GM19452 (cell line): ENCODE data around the gene MT1M.
"Not testable (repeated sequence)": the region's sequence is repeated elsewhere in the genome, so short reads cannot be mapped to it uniquely, and the experiment has no call there.

ENCODE experiments used
- ATAC-seq: cut with Tn5 transposase; IDR thresholded peaks from one replicate; pipeline ENCODE4 v1.9.1; 2021; ENCODE audit not compliant: unreplicated experiment

MT1M gene

DNA sequence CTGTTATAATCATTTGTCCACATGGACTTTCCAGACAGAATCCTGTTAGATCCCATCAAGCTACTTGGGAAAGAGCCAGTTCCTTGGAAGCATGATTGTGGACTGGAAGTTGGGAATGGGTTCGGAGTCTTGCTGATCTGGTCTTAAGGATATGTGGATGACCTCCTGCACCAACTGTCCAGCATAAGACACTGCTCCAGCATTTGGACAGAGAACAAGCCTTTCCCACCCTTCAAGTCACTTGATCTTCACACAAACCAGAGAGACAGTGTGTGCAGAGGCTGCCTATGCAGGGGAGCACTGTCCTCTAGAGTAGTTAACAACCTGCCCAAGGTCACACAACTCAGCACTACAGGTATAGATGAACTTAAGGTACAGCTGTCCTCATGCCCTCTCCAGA lies 13.4 kb downstream of the MT1M start:
- ATAC-seq: no peak

DNA sequence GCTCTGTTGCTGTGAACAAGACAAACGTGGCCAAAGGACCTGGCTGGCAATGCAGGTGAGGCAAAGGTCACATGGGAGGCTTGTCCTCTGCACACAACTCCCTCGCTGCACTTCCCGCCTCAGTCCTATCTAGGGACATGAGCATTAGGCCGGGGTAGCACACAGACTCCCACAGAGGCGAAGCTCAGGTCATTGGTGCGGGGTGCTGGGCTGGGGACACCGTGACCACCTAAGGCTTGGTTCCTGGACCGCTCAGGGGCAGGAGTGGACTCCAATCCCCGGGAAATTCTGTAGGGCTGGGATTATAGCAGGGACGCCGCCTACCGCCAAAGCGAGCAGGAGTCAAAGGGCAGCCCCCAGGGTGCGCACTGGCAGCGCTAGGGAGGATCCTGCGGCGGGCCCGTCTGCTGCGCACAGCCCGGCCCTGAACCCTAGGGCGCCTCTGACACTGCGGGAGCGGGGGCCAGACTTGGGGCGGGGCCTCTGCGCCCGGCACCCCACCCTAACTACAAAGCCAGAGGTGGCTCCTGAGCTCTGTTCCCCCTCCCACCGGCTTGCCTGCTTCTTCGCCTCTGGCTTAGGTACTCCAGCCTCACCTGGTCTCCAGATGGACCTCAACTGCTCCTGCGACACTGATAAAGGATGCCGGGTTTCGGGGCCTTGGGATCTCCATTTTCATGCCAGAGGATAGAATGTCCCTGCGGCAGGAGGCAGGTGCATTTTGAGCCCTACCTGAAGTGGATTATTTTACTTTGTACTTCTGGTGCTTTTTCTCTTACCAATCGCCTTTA lies 15.4 kb downstream of the MT1M start:
- ATAC-seq: no peak

DNA sequence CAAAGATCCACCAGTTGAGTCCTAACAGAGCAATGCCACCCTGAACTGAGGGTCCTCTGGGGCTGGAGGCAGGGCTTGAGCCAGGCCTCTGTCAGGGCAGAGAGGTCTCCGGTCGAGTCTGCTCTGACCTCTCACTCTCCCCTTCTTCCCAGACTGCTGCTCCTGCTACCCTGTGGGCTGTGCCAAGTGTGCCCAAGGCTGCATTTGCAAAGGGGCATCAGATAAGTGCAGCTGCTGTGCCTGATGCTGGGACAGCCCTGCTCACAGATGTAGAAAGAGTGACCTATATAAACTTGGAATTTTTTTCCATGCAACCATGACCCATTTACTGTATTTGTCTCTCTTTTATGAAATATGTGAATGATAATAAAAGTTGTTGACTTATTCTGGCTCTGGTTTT lies 16.8 kb downstream of the MT1M start:
- ATAC-seq: no peak

DNA sequence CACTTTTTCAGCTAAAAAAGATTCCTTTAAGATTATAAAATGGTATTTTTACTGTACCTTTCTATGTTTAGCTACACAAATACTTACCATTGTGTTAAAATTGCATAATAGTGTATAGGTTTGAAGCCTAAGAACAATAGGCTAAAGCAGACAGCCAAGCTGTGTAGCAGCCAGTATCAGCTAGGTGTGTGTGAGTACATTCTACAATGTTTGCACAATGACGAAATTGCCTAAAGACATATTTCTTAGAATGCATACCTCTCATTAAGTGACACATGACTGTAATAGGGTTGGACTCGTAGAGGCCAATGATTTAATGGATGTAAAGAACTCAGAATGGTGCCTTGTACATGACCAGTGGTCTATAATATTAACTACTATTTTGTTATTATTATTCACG lies 17.4 kb downstream of the MT1M start:
- ATAC-seq: no peak

DNA sequence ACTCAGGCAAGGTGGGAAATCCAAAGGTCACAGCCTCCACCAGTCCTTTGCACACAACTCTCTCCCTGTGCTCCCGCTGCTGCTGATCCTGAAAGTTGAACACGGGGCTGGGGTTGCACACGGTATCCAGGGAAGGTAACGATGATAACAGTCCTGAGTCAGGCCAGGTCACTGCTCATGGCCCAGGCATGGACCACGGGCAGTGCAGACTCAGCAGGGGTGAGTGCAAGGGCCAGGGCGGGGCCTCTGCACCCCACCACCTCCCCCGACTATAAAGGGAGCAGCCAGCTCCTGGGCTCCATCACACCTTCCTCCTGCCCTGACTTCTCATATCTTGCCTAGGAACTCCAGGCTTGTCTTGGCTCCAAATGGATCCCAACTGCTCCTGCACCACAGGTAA lies 19.1 kb downstream of the MT1M start, which contains the start of gene MT1B:
MT1B (plus strand) TSS at position 301 of the 400 bp plus-strand sequence; CDS start at position 369, 68 bp downstream.
- ATAC-seq: no peak

DNA sequence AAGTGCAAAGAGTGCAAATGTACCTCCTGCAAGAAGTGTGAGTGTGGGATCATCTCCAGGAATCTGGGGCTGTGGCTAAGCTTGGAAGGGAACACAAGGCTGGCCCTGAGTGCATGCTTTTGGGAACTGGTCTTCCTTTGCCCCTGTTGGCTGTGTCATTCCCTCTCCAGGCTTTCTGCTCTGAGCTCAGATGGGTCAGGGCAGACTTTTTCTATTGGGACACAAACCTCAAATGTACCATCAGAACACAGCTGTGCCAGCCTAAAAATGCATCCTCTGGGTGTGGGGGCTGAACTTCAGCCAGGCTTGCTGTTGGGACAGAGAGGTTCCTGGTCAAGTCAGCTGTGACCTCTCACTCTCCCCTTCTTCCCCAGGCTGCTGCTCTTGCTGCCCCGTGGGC lies 20.1 kb downstream of the MT1M start:
- no peak for ATAC-seq

DNA sequence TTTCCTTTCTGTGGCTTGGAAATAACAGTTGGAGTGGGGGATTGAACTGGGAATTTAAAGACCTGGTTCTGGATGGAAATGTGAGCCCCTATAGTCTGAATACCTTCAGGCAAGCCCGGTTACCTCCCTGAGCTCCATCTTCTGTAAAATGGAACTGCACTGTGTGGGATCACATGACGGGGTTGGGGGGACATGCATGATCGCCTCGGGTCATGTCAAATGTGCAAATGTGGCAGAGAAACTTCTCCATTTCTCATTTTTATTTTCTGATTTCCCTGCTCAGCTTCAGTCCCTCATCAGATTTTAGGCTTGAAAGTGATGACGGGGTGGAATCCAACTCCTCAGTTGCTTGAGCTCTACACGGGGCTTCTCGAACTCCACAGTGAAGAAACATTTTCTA lies 20.8 kb downstream of the MT1M start:
- no peak for ATAC-seq

DNA sequence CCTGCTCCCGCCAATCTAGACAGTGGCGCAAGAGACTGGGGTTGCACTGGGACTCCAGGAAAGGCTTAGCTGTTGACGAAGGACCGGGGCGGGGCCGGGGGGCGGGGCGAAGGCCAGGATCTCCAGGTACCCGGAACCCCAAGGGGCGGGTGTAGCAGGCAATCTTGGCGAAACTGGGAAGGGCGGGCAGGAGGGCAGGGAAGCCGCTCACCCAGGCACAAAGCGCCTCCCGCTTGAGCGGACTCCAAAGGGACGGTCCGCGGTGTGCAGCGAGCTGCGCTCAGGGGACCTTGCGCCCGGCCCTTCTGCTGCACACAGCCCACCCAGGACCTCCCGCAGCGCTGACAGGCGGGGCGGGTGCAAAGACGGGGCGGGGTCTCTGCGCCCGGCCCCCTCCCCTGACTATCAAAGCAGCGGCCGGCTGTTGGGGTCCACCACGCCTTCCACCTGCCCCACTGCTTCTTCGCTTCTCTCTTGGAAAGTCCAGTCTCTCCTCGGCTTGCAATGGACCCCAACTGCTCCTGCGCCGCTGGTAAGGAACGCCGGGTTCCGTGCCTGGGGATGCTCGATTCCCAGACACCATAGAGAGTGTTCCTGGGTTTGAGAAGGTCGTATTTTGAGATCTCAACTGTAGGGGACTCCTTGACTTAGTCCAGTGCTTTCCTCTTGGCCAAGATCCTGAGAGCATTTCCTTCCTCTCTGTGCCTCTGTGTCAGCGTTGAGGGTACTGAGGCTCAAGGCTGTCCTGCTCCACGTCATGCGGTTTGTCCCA lies 25.3 kb downstream of the MT1M start, which contains the start of gene MT1F:
MT1F (plus strand) TSS at position 405 of the 772 bp plus-strand sequence; CDS start at position 505, 100 bp downstream.
- no peak for ATAC-seq

DNA sequence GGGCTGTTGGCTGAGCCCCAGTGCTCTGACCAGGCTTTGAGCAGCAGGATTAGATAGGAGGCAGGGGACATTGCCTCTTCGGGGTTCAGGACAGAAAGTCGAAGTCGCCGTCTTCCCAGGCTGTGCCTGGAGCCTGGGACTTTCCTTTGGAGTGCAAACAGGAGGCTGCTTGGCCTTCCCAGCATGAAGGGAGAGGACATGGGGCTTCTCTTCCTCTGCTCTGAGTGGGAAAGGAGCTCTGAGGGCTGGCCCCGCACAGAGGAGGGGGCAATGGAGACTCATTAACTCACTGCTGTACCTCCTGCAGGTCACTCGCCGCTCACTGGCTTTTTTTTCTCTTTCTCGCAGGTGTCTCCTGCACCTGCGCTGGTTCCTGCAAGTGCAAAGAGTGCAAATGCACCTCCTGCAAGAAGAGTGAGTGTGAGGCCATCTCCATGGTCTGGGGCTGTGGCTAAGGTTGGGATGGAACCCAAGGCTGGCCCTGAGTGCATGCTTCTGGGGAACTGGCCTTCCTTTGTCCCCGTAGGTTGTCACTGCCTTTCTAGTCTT lies 25.9 kb downstream of the MT1M start:
- ATAC-seq: no peak

DNA sequence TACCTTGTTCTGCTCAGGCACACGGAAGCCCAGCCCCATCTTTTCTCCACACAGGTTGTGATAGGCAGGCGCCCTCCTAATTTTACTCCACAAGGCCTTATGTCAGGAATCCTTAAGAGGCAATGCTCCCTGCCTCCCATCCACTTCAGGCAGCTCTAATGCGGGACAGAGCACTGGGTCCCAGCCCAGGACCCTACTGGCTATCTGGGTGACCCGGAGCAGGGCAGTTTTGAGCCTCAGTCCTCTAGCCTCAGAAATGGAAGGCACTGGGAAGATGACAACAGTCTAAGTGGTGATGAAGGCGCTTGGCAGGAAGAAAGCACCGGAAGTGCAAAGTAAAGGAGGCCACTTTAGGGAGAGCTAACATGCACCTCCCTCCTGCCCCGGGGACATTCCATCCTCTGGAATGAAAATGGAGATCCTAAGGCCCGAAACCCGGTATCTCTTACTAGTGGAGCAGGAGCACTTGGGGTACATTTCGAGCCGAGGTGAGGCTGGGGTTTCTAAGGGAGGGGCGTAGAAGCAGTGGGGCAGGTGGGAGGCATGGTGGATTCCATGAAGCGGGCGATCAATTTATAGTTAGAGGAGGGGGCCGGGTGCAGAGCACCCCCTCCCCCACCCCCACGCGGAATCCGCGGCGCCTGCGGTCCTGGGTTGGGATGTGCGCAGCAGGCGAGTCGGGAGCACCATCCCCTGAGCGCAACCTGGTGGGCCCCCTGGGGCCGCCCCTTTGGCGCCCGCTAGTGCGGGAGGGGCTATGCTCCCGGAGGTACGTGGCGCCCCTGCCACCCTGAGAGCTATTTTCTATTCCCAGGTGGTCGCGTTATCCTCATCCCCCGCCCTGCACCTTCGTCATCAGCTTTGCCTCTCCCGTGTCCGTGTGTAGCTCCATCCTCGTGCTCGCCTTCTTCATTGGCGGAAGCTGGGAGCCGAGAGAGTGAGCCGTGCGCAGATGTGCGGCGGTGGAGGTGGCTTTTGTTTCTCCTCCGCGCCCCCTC lies 30.2 kb downstream of the MT1M start:
- ATAC-seq: no peak

DNA sequence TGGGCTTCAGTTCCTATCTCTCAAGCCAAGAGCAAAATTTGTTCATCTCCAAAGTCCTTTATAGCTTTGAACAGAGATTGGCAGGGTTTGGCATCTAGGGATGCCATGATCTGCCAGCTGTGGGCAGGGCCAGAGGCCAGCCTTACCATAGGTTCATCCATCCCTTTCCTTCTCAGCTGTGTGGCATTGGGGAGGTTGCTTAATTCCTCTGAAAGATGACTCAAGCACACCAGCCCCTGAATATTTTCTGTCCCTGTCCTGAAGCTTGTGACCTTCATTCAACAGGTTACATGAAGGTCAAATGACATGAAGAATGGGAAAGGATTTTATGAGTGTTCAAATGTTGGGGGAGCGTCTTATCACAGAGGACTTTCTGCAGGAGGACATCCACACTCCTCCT lies 32.0 kb downstream of the MT1M start:
- ATAC-seq: no peak

DNA sequence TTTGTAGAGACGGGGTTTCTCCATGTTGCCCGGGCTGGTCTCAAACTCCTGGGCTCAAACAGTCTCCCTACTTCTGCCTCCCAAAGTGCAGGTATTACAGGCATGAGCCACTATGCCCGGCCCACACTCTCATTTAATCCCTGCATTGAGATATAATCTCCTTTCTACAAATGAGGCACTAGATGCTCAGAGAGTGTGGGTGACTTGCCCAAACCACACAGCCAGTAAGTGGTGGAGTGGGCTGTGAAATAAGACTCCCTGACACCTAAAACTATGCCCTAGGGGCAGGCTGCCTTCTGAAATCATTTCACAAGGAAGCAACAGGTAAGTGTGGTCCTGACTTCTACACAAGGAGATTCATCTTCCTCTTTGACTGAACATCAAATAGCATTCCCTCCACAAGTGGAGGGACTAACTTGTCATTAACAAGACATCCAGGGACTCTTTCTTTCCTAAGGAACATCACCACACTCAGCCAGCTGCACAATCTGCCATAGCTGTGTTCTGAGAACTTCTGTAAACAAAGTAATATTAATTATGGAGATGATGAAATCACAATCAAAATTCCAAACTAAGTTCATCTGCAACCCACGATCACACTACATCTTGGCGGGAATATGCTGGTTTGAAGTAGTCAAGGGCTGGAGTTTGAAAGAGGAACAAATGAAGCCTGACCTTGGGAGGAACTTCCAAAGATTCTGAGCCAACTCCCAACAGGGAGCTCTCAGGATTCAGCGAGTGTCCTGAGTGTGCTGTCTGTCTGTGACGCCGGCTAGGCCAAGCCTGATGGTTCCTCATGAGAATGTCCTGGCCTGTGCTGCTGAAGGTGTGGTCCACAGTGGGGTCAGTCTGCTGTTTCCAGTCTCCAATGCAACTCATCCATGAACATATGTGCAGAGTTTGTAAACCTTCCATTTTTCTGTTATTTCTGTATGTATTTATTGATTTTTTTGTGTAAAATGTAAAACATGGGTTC lies 33.1 kb downstream of the MT1M start:
- not testable (repeated sequence) for ATAC-seq

DNA sequence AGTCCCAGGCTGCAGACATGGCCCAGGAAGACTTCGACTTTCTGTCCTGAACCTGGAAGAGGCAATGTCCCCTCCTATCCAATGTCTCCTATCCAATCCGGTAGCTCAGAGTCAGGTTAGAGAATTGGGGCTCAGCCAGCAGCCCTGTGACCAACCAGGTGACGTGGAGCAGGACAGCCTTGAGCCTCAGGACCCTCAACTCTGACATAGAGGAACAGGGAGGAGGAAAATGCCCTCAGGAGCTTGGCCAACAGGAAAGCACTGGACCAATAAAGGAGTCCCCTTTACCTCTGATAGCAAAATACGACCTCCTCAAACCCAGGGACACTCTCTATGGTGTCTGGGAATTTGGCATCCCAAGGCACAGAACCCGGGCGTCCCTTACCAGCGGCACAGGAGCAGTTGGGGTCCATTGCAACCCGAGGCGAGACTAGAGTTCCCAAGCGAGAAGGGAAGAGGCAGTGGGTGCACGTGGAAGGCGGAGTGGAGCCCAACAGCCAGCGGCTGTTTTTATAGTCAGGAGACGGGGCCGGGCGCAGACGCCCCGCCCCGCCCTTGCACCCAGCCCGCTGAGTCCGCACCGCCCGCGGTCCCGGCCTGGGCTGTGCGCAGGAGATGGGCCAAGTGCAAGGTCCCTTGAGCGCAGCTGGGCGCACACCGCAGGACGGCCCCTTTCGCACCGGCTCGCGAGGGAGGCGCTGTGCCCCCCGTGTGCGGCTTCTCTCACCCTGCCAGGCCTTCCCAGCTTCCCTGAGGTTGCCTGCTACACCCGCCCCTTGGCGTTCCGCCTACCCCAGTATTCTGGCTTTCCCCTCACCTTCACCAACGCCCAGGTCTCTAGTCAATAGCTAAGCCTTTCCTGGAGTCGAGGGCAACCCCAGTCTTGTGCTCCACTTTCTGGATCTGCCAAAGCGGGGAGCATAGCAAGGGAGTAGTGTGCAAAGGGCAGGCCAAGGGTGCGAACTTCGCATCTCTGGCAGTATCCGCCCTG lies 35.4 kb downstream of the MT1M start, which contains the start of gene MT1G:
MT1G (minus strand) TSS at position 485 of the 991 bp plus-strand sequence; CDS start at position 413, 72 bp downstream.
- ATAC-seq: no peak

DNA sequence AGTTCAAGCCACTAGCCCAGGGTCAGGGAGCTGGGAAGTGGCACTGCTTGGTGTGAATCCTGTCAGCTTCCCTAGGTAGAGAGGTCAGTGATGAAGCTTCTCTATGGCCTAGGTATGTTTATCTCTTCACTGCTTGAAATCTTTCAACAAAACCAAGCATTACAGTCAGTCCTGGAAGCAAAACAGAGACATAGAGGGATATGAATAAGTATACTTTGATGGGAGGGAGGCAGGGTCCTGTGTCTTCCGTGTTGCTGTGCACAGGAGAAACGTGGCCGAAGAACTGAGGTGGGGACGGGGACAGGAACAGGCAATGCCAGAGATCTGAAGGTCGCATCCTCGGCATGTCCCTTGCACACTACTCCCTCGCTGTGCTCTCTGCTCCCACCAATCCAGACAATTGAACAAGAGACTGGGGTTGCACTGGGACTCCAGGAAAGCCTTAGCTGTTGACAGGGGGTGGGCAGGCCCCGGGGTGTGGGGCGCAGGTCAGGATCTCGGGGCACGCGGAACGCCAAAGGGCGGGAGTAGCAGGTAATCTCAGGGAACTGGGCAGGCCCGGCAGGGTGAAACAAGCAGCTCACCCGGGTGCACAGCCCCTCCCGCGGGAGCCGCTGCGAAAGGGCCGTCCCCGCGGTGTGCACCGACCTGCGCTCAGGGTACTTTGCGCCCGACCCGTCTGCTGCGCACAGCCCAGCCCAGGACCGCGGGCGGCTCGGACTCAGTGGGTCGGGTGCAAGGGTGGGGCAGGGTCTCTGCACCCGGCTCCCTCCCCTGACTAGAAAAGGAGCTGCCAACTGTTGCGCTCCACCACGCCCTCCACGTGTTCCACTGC lies 36.8 kb downstream of the MT1M start, which contains the start of gene MT1H:
MT1H (plus strand) TSS at position 810 of the 835 bp plus-strand sequence. CDS start 71 bp downstream, outside the sequence.
- no peak for ATAC-seq

DNA sequence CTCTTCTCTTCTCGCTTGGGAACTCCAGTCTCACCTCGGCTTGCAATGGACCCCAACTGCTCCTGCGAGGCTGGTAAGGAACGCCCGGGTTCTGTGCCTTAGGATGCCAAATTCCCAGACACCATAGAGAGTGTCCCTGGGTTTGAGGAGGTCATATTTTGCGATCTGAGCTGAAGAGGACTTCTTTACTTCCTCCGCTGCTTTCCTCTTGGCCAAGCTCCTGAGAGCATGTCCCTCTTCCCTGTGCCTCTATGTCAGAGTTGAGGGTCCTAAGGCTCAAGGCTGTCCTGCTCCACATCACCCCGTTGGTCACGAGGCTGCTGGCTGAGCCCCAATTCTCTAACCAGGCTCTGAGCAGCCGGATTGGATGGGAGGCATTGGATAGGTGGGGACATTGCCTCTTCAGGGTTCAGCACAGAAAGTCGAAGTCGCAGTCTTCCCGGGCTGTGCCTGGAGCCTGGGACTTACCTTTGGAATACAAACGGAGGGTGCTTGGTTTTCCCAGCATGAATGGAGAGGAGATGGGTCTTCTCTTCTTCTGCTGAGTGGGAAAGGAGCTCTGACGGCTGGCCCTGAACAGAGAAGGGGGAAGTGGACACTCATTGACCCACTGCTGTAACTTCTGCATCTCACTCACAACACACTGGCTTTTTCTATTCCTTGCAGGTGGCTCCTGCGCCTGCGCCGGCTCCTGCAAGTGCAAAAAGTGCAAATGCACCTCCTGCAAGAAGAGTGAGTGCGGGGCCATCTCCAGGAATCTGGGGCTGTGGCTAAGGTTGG lies 37.6 kb downstream of the MT1M start:
- ATAC-seq: no peak

DNA sequence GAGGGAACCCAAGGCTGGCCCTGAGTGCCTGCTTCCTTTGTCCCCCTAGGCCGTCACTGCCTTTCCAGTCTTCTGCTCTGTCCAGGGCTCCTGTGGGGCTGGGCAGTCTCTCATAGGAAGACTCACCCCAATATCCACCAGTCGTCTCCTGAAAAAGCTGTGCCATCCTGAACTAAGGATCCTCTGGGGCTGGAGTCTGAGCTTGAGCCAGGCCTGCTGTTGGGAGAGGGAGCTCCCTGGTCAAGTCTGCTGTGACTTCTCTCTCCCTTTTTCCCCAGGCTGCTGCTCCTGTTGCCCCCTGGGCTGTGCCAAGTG lies 38.1 kb downstream of the MT1M start:
- no peak for ATAC-seq
